Muscle of arm (tissue), 12 donors: Measurements from ENCODE around the gene PRR12. TPM values are rescaled to one million over a fixed set of nuclear protein-coding genes. Genes with fewer than 3 reads are reported as not detected.

Experiments used
- DNase-seq: peaks from one replicate; pipeline ENCODE4 v3.0.0-alpha.2; 2013
- polyA plus RNA-seq, 12 donors: library from polyadenylated mRNA; unstranded; fragments of 120-200 nt; gene quantifications; one replicate each; pipeline ENCODE4 v1.2.1, GENCODE V29; 2013; ENCODE audit not compliant: insufficient read length in 12 of 12

The PRR12 gene
- polyA plus RNA-seq, 12 donors = 11.6 to 25.6 (median 14.3) TPM; not detected in 1

- peak; percentile 90 for DNase-seq
These were observed 661 bp upstream of the PRR12 start for GRCh38 chr19:49590071-49590970.

- DNase-seq = no peak
These were observed 926 bp downstream of the PRR12 start for GRCh38 chr19:49591731-49592485.

GRCh38 chr19:49592486-49593232, 1.7 kb downstream of the PRR12 start:
- no peak for DNase-seq

GRCh38 chr19:49593233-49594113, 2.5 kb downstream of the PRR12 start:
- peak; percentile 90 for DNase-seq

GRCh38 chr19:49594157-49594992, 3.4 kb downstream of the PRR12 start:
- DNase-seq = no peak

- no peak for DNase-seq
These were observed 4.2 kb downstream of the PRR12 start for GRCh38 chr19:49594993-49595818.

GRCh38 chr19:49595819-49596404, 4.9 kb downstream of the PRR12 start:
- DNase-seq = no peak

- no peak for DNase-seq
These were observed 5.4 kb downstream of the PRR12 start for GRCh38 chr19:49596407-49596806.

- DNase-seq = no peak
These were observed 6.1 kb downstream of the PRR12 start for GRCh38 chr19:49596954-49597702.

- DNase-seq = no peak
These were observed 6.7 kb downstream of the PRR12 start for GRCh38 chr19:49597703-49597974.

- DNase-seq = no peak
These were observed 8.7 kb downstream of the PRR12 start for GRCh38 chr19:49599378-49600295.

- DNase-seq = no peak
These were observed 10.6 kb downstream of the PRR12 start for GRCh38 chr19:49601482-49602038.

GRCh38 chr19:49602806-49603205, 11.8 kb downstream of the PRR12 start:
- DNase-seq = no peak

GRCh38 chr19:49605605-49606004, 14.6 kb downstream of the PRR12 start:
- no peak for DNase-seq

GRCh38 chr19:49609499-49610092, 18.6 kb downstream of the PRR12 start:
- no peak for DNase-seq

- no peak for DNase-seq
These were observed 22.4 kb downstream of the PRR12 start for GRCh38 chr19:49613374-49613773.
